Ishikawa (cell line): Measurements from ENCODE around the gene MEI4.

ENCODE experiments used
- CEBPB ChIP-seq: IDR thresholded peaks from 2 replicates; pipeline ENCODE4 v1.6.1; 2012
- CREB1 ChIP-seq: IDR thresholded peaks from 2 replicates; pipeline ENCODE4 v1.6.1; 2012; ENCODE audit warnings: low read depth
- EP300 ChIP-seq: IDR thresholded peaks from 2 replicates; pipeline ENCODE4 v1.6.1; 2012; ENCODE audit warnings: borderline replicate concordance
- MAX ChIP-seq: IDR thresholded peaks from 2 replicates; pipeline ENCODE4 v1.6.1; 2012
- RAD21 ChIP-seq: IDR thresholded peaks from 2 replicates; pipeline ENCODE4 v1.6.1; 2012; ENCODE audit warnings: low read depth
- REST ChIP-seq: IDR thresholded peaks from 2 replicates; pipeline ENCODE4 v1.6.1; 2012; ENCODE audit warnings: low read depth, mild to moderate bottlenecking
- TCF12 ChIP-seq: IDR thresholded peaks from 2 replicates; pipeline ENCODE4 v1.6.1; 2012; ENCODE audit warnings: low read depth
- USF1 ChIP-seq: IDR thresholded peaks from 2 replicates; pipeline ENCODE4 v1.6.1; 2012
- YY1 ChIP-seq: IDR thresholded peaks from 2 replicates; pipeline ENCODE4 v1.6.1; 2012; ENCODE audit warnings: low read depth

GRCh38 chr6:77965449-77965848, 312.6 kb downstream of the MEI4 start:
- TF ChIP-seq CEBPB, result no peak
- no peak for TF ChIP-seq MAX
- no peak for TF ChIP-seq CREB1
- TF ChIP-seq EP300, result no peak
- TF ChIP-seq TCF12, result no peak
- no peak for TF ChIP-seq YY1
- no peak for TF ChIP-seq REST
- TF ChIP-seq USF1, result no peak
- TF ChIP-seq RAD21, result no peak
